CMK (cell line): ENCODE results near the gene SEMA3C.

Experiments
- DNase-seq: peaks from one replicate; pipeline ENCODE4 v3.0.0-alpha.2; 2010; ENCODE audit warnings: low read depth

Gene SEMA3C

GRCh38 chr7:80823057-80823456, 95.8 kb downstream of the SEMA3C start:
- DNase-seq = no peak

DNA sequence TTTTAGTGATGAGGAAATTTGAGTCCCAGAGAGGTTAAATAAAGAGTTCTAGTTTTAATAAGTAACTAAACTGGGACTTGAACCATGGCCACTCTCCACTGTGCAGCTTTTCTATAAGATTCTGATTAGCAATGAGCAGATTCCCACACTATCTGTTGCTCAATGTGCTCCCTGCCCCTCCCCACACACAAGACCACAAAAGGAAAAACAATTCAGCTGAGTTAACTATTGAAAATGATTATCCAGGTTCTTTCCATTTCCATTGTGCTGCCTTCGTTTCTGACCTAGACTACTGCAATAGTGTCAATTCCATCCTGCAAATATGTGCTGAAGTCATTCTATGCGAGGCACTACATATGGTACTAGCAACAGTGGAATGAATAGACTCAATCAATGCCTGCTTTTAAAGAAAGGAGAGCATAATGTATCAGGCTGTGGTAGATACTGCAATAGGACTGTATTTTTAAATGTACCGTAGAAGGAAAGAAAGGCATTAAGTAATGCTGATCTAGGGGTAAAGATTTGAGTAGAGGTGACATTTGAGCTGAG, 97.0 kb downstream of the SEMA3C start:
- DNase-seq = no peak

- DNase-seq = no peak
Observed at GRCh38 chr7:80819503-80819902, 99.3 kb downstream of the SEMA3C start.

DNA sequence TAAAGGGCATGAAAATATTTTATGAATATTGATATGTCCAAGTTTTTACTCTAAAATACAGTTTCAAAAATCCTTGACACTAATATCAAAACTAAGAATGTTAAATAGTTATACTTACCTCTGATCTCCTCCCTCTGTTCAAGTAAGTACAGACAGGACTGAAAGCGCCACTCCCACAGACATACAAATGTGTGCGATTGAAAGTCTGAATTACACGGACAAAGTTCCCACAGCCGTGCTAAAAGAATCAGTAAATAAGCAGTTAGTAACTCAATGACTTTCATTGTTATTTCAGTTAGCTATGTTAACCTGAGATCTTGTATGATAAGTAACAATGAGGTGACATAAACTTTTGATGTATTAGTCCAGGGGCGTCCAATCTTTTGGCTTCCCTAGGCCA, 100.7 kb downstream of the SEMA3C start:
- DNase-seq = no peak

DNA sequence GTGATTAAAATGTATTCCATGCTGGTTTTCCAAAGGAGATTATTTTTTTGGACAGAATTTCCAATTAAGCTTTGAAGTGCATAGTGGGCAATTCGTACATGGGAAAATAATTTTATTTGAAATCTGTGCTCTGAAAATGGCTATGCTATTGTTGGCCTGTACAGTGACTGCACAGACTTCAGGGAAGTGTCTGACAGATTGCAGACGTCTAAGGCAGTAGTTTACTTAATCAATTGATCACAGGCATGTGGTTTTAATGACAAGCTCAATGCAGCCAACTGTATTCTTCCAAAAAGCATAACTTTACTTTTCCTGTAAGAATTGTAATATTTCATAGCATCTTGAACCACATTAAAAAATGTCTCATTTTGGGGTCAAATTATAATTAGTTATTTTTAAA, 102.0 kb downstream of the SEMA3C start:
- DNase-seq = no peak

DNA sequence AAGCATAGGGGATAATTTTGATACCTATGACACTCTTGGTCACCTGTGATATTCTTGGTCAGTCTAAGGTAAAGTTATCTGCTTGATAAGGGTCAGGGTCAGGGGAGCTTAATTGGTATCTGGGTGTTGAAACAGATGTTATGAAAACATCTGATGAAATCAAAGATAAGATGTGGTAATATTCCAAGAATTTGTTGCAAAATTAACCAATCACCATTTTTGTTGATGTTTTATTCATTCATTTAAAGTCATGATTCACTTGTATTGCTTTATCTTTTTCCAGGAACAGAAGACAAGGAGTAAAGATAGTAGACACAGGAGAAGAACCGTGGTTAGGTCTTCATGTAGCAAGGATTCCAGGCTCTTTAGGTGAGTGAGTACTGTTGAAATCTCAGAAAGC, 103.1 kb downstream of the SEMA3C start:
- DNase-seq = no peak

- DNase-seq = no peak
Observed at GRCh38 chr7:80809545-80809944, 109.3 kb downstream of the SEMA3C start.

GRCh38 chr7:80807166-80807900, 111.5 kb downstream of the SEMA3C start:
- DNase-seq = no peak

- DNase-seq = no peak
Observed at GRCh38 chr7:80806663-80807062, 112.2 kb downstream of the SEMA3C start.

- DNase-seq = no peak
Observed at GRCh38 chr7:80804589-80804988, 114.3 kb downstream of the SEMA3C start.

GRCh38 chr7:80802527-80802926, 116.3 kb downstream of the SEMA3C start:
- DNase-seq = no peak

DNA sequence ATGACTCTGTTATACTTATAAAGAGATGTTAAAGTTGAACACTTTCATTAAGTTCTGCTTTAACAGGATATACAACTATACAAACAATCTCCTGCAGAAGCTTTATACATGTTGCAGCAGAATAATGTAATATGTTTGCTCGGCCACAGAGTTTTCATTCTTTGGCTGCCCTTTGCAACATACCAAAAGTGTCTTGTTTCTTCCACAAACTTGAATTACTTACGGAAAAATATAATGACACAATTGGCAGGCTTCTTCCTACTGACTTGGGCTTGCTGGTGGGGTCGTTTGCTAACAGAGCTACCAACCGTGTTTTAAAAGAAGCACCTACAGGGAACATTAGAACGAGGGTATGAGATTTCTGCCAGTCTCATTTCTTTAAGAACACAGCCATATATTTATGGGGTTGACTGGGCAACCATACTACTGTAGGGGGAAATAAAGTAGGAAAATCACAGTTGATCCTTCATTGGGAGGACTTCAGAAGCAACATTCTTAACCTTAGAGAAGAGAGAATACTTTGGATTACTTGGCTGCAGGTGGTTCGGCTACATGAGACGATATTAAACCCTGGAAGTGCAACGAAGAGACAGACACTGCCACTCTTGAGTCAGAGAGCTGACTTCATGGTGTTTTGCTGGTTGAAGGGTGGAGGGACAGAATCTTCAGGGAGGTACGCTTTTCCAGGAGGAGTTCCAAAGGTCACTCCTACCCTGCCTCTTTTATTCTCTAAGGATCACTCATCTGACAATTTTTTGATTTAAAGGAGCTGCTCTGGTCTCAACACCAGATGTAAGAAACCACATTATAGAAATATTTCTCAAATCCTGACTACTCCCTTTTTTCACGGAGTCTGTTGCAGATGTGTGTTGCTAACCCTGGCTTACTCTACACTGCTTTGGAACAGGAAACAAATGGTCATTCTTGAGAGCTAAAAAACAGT, 123.9 kb downstream of the SEMA3C start:
- DNase-seq = no peak

DNA sequence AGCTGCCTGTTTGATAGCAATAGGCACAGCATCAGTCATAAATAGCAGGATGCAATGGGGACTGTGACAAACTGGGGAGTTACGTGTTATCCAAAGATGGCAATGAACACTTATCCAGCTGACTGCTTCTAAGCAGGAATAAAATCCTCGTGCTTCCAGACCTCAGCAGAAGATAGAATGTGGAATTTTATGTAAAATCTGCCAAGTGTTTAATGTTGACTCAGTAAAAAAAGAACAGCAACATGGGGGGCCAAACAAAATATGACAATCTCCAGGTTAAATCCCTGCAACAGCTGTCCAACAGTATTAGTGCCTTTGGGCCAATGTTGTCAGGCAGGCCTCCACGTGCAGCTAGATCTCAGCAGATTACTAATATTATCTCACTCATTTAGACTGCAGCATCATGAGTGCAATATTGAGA, 127.3 kb downstream of the SEMA3C start:
- DNase-seq = no peak

DNA sequence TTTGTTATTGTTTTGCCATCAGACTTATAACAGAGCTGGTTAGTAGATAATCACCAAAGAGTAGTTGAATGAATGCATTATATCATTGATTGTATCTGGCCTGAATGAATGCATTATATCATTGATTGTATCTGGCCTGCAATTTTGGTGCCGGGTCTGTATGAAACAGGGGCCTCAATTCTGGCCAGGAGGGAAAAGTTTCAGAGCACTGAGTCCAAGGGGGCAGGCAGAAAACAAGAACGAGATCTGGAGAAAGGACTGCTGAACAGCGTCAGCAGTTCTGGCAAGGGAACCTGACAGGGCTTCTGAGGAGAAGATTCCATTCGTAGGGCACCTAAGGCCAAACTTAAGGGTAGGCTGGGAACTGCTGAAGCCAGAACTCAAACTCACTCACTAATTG, 128.0 kb downstream of the SEMA3C start:
- DNase-seq = no peak

- DNase-seq = no peak
Observed at GRCh38 chr7:80787721-80788120, 131.1 kb downstream of the SEMA3C start.

- no peak for DNase-seq
Observed at GRCh38 chr7:80785961-80786536, 132.8 kb downstream of the SEMA3C start.

DNA sequence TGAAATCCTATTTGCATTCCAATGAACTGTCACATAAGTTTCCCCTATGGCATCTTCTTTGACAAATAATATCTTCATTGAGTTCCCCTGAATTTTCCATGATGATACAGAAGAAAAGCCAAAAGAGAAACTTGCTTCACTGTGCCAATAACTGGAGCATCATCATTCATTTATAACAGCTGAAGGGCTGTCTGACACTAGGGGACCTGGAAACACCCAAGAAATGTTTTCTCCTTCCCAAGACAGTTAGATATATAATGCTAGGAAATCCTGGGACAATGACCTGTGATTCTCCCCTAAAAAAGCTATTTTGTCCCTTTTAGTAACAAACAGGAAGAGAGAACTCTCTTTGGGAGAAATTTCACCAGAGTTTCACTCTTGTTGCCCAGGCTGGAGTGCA, 133.6 kb downstream of the SEMA3C start:
- no peak for DNase-seq

DNA sequence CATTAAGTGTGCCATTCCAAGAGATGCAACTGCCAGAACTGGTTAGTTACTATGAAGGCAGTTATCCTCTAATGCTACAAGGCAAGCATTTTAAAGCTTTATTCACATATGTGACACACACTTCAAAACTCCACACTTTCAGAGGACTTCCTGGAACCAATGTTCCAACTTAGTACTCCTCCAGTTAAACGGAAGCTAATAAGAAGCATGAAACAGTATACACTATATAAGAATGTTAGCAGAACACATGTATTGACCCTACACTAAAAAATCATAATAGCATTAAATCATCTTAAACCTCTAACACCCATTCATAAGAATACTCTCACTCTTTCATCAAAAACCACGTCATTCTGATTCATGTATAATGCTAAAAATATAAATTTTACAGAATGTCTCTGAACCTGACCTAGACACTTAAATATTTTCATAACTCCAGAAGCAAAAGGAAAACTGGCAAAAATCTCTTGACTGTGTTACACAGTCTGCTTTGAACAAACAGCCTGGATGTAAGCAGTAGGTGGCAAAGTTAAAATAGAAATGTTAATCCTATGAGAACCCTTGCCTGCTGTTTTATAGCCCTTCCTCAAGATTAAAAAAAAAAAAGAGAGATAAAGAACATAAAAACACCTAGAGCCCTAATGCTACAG, 135.0 kb downstream of the SEMA3C start:
- no peak for DNase-seq

GRCh38 chr7:80783186-80783677, 135.6 kb downstream of the SEMA3C start:
- DNase-seq = no peak

DNA sequence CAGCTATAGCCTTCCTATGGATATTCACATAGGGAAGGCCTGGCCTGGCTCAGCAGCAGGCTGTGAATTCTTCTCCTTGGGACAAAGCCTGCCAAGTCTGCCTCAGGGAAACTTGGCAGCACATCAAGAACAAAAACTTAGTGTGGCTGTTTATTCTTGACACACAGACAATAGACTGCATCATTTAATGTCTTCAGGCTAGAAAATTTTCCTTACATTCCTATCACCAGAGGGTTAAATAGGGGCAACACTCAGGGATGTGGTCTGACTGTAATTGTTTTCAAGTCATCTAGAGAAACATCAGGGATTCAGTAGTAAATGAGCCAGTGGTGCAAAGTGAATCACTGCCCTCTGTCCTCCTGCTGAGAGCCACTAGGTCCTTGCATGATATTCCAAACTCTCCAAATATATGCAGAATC, 137.3 kb downstream of the SEMA3C start:
- no peak for DNase-seq

DNA sequence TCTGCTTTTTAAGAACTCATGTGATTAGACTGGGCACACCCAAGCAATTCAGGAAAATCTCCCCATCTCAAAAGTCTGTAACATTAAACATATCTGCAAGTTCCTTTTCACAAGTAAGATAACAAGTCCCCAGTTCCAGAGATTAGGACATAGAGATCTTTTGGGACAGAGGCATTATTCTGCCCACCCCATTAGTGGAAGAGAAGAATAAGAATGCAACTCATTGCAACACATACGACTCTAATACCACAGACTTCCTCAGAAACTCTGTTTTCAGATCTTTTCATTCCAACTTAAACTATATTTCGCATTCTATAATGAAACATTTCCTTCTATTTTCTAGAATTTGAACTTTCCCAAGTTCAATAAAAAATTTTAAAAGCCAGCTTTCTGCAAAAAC, 137.7 kb downstream of the SEMA3C start:
- no peak for DNase-seq

GRCh38 chr7:80779456-80779855, 139.4 kb downstream of the SEMA3C start:
- DNase-seq = no peak
